H1 (cell line): ENCODE measurements around the gene NCAPD3. TPM values are rescaled to one million over a fixed set of nuclear protein-coding genes. Genes with fewer than 3 reads are reported as not detected.

Experiments used
- JUN ChIP-seq: IDR thresholded peaks from 2 replicates; pipeline ENCODE4 v1.6.1; 2011; ENCODE audit warnings: low read depth, mild to moderate bottlenecking, improper control_type of control experiment, low read length
- polyA plus RNA-seq, 7 experiments: library from polyadenylated mRNA; depleted of rRNA in 3 of 7; stranded (reverse) in 5 of 7; unstranded in 2 of 7; fragments of >200 nt in 5 of 7; fragments of 200-250 nt in 2 of 7; gene quantifications; 1 replicate in 5 of 7; 2 replicates in 1 of 7; 4 replicates in 1 of 7; pipeline versions ENCODE4 v1.2.1 to v1.2.3, GENCODE V29; 2011 to 2013; ENCODE audit warnings: missing spikeins in 2 of 7, mixed read lengths in 2 of 7
- total RNA-seq: library from RNA; stranded (reverse); fragmentation: NEBNext Ultra II Directional; extraction: Animal tissue kit (Norgen Biotek cat#: 25700); gene quantifications from 2 replicates; pipeline ENCODE4 v1.2.1, GENCODE V29; 2021

NCAPD3 gene
- total and polyA plus RNA-seq, 2 of the 8 experiments (the other 6 are each of a cell fraction or from before 2014, with no cell fraction given), result 26.5 to 55.2 TPM

DNA sequence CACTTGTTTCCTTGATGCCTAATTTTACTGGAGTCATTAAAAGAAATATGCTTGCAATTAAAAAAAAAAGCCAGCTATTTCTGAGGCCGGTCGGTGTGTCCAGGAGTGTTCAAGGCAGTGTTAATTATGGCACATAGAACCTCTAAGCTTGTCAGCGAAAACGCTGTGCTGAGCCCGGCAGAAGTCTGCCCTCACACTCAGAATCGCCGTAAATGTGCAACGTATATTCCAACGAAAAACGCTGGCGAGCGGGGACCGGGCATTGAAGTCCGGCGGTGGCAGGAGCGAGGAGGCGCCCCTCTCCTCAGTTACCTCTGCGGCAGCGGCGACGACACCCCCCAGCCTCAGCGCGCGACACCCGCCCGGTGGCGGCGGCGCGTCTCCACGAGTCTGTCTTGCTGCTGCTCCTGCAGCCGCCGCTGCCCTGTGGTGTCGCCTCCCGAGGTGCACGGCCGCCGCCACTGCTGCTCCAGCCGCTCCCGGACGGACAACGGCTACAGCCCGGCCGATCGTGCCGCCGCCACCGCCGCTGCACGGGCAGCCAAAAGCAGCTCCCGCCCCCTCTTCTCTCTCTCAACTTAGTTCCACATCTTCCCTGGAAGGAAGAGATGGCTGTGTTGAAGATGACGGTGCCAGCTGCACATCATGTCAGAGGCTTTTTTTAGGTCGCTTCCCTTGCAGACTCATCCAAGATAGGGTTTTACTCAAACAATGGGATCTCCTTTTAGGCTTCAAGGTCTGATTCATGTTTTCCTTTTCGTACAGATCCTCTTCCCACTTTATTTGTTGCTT lies 98.9 kb downstream of the NCAPD3 start (continued):
- no peak for TF ChIP-seq JUN
- TF ChIP-seq, all 59 proteins: peak for 5
